DMS53 (cell line): ENCODE results near the gene NTF4.
"Not testable (repeated sequence)": the region's sequence is repeated elsewhere in the genome, so short reads cannot be mapped to it uniquely, and the experiment has no call there.

Experiments used
- DNase-seq: peaks from one replicate; lab custom pipeline; 2025; lab: John Stamatoyannopoulos, UW

The NTF4 gene

GRCh38 chr19:49056902-49057596, 7.6 kb downstream of the NTF4 start:
- not testable (repeated sequence) for DNase-seq

DNA sequence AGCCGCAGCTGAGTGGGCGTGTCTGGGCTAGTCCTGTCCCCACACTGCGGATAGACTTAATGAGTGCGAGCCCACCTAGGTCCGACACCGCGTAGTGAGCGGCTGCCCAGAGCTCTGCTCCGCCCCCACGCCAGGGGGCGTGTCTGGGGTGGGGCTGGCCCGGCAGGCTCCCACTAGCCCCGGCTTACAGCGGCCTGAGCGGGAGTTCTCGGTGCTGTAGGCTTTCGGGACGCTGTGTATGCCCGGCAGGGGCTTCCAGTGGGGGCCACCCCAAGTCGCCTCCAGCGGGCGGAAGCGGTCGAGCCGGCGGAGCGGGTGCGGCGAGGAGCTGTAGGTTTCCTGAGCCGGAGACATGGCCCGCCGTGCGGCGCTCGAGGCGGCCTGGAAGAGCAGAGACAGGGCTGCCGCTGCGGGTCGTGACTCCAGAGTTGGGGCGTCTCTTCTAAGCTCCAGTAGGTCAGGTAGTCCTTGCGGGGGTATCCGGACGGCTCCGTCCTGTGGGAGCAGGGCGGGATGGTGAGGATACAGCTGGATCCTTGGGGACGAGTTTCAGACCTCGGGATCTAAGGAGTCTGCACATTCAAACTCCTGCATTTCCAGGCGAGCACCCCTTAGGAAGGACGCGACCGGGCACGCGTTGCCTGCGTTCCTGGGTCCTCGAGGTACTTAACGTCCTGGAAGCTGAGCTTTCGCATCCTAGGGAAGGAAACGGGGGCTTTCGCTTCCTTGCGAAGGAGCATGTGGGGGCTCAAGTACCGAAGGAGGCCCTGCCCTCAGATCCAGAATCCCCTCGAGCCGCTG, 8.3 kb downstream of the NTF4 start:
- DNase-seq, result peak; percentile 68

- DNase-seq, result not testable (repeated sequence)
These were observed 14.1 kb downstream of the NTF4 start for GRCh38 chr19:49050376-49051033.

DNA sequence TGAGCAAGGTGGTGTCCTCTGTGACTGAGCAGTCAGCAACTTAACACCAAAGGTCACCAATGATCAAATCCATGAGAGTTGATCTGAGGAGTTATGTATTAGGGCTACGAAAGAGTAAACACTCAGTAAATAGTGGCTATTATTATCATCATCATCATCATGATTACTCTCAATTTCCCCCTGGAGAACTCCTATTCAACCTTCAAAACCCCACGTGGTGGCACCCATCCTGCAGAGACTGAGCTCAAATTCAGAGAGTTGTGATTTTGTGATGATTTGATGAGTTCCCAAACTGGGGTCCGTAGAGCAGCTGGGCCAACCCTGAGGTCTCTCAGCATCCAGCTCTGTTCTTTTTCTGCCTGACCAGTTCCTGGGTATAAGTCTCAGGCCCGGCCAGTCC, 14.8 kb downstream of the NTF4 start:
- DNase-seq, result not testable (repeated sequence)

DNA sequence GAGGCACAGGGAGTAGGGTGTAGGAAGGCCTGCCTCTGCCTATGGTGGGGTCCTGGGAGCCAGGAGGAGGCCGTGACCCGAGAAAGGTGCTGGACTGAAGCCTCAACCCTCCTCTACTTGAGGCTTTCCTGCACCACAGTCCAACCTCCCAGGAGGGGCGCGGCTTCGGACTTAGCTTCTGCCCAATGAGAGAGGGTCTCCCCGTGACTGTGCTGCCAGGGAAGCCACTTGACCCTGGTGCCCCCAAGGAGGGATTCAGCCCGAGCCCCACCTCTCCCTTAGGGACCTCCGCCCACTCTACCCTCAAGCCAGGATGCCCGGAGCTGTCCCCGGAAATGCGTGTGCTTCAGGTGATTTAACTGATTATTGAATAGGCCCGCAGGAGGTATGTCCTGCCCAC, 15.6 kb downstream of the NTF4 start, which contains the start of gene CGB8:
Gene CGB8 (minus strand): TSS at position 101 of the 400 bp plus-strand sequence. CDS start 372 bp downstream, outside the sequence.
- DNase-seq, result not testable (repeated sequence)

DNA sequence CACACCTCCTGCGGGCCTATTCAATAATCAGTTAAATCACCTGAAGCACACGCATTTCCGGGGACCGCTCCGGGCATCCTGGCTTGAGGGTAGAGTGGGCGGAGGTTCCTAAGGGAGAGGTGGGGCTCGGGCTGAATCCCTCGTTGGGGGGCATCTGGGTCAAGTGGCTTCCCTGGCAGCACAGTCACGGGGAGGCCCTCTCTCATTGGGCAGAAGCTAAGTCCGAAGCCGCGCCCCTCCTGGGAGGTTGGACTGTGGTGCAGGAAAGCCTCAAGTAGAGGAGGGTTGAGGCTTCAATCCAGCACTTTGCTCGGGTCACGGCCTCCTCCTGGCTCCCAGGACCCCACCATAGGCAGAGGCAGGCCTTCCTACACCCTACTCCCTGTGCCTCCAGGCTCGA, 21.1 kb downstream of the NTF4 start, which contains the start of gene CGB5:
Gene CGB5 (plus strand): TSS at position 301 of the 400 bp plus-strand sequence. CDS start 362 bp downstream, outside the sequence.
- not testable (repeated sequence) for DNase-seq

DNA sequence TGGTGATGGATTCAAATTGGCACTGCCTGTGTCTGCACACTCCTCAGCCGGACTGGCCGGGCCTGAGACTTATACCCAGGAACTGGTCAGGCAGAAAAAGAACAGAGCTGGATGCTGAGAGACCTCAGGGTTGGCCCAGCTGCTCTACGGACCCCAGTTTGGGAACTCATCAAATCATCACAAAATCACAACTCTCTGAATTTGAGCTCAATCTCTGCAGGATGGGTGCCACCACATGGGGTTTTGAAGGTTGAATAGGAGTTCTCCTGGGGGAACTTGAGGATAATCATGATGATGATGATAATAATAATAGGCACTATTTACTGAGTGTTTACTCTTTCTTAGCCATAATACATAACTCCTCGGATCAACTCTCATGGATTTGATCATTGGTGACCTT, 22.0 kb downstream of the NTF4 start:
- not testable (repeated sequence) for DNase-seq

DNA sequence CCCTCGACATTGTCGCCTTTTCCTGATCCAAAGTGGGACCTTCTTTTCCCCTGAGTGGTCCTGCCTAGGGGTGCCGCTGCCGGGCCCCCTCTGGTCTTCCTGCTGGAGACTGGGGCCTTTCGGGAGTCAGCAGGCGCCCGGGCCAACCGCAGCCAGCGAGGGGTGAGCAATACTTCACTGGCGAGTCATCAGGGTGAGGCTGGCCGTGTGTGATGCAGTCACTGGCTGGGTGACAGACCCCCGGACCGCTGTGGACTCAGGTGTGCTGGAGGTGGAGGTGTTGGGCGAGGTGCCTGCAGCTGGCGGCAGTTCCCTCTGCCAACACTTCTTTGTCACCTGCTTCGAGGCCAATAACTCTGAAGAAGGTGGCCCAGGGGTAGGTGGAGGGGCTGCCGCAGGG, 22.4 kb downstream of the NTF4 start:
- DNase-seq, result no peak

- not testable (repeated sequence) for DNase-seq
These were observed 24.9 kb downstream of the NTF4 start for GRCh38 chr19:49039736-49040135.

DNA sequence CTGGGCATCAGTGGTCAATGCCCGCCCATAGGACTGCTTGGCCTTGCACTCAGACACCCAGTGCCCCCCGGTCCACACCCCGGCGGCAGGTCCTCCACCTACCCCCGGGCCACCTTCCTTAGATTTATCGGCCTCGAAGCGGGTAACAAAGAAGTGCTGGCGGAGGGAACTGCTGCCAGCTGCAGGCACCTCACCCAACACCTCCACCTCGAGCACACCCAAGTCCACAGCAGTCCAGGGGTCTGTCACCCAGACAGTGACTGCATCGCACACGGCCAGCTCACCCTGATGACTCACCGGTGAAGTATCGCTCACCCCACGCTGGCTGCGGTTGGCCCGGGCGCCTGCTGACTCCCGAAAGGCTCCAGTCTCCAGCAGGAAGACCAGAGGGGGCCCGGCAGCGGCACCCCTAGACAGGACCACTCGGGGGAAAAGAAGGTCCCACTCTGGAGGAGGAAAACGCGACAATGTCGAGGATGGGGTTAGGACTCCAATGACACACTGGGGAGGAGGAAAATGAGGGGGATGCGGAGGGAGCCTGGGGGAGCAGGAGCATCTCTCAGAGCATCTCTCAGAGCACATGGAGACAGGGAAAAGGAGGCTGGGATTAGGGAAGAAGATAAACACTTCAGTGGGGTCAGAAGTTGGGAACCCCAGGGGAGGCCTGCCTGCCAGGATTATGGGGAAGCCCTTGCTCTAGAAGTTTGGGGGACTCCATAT, 25.9 kb downstream of the NTF4 start:
- DNase-seq, result peak; percentile 54

DNA sequence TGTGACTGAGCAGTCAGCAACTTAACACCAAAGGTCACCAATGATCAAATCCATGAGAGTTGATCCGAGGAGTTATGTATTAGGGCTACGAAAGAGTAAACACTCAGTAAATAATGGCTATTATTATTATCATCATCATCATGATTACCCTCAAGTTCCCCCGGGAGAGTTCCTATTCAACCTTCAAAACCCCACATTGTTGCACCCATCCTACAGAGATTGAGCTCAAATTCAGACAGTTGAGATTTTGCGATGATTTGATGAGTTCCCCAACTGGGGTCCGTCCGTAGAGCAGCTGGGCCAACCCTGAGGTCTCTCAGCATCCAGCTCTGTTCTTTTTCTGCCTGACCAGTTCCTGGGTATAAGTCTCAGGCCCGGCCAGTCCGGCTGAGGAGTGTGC, 26.5 kb downstream of the NTF4 start:
- DNase-seq, result not testable (repeated sequence)

- peak; percentile 91 for DNase-seq
These were observed 27.8 kb downstream of the NTF4 start, which contains the start of gene CGB1 for GRCh38 chr19:49036815-49037214. Gene CGB1, minus strand, starts transcription at chr19:49036895. Its CDS starts 184 bp downstream, at chr19:49036711.

- DNase-seq, result peak; percentile 94
These were observed 32.8 kb downstream of the NTF4 start, which contains the start of gene CGB2 for GRCh38 chr19:49031642-49032301. Gene CGB2, plus strand, starts transcription at chr19:49031890. Its CDS starts 206 bp downstream, at chr19:49032096.

- DNase-seq, result not testable (repeated sequence)
These were observed 34.3 kb downstream of the NTF4 start for GRCh38 chr19:49030323-49030722.

- not testable (repeated sequence) for DNase-seq
These were observed 34.9 kb downstream of the NTF4 start for GRCh38 chr19:49029749-49030148.

- not testable (repeated sequence) for DNase-seq
These were observed 35.9 kb downstream of the NTF4 start for GRCh38 chr19:49028686-49029085.

- DNase-seq, result not testable (repeated sequence)
These were observed 39.0 kb downstream of the NTF4 start for GRCh38 chr19:49025599-49025998.

DNA sequence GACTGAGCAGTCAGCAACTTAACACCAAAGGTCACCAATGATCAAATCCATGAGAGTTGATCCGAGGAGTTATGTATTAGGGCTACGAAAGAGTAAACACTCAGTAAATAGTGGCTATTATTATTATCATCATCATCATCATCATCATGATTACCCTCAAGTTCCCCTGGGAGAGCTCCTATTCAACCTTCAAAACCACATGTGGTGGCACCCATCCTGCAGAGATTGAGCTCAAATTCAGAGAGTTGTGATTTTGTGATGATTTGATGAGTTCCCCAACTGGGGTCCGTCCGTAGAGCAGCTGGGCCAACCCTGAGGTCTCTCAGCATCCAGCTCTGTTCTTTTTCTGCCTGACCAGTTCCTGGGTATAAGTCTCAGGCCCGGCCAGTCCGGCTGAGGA, 39.5 kb downstream of the NTF4 start:
- not testable (repeated sequence) for DNase-seq

DNA sequence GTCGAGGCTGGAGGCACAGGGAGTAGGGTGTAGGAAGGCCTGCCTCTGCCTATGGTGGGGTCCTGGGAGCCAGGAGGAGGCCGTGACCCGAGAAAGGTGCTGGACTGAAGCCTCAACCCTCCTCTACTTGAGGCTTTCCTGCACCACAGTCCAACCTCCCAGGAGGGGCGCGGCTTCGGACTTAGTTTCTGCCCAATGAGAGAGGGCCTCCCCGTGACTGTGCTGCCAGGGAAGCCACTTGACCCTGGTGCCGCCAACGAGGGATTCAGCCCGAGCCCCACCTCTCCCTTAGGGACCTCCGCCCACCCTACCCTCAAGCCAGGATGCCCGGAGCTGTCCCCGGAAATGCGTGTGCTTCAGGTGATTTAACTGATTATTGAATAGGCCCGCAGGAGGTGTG, 40.4 kb downstream of the NTF4 start, which contains the start of gene CGB3:
Gene CGB3 (minus strand): TSS at position 101 of the 400 bp plus-strand sequence. CDS start 362 bp downstream, outside the sequence.
- DNase-seq, result not testable (repeated sequence)

- no peak for DNase-seq
These were observed 42.5 kb downstream of the NTF4 start for GRCh38 chr19:49022116-49022515.
